NCI-H2196 treated with DMSO at 0.1 percent for 48 hours (cell line): Measurements from ENCODE around the gene PABPN1.
A peak's percentile ranks its signal among the peaks of the same experiment; 100 is the strongest.
"Not testable (repeated sequence)": the region's sequence is repeated elsewhere in the genome, so short reads cannot be mapped to it uniquely, and the experiment has no call there.

ENCODE experiments used
- DNase-seq: peaks from one replicate; lab custom pipeline; 2025; ENCODE audit not compliant: unreplicated experiment; lab: John Stamatoyannopoulos, UW

The PABPN1 gene

DNA sequence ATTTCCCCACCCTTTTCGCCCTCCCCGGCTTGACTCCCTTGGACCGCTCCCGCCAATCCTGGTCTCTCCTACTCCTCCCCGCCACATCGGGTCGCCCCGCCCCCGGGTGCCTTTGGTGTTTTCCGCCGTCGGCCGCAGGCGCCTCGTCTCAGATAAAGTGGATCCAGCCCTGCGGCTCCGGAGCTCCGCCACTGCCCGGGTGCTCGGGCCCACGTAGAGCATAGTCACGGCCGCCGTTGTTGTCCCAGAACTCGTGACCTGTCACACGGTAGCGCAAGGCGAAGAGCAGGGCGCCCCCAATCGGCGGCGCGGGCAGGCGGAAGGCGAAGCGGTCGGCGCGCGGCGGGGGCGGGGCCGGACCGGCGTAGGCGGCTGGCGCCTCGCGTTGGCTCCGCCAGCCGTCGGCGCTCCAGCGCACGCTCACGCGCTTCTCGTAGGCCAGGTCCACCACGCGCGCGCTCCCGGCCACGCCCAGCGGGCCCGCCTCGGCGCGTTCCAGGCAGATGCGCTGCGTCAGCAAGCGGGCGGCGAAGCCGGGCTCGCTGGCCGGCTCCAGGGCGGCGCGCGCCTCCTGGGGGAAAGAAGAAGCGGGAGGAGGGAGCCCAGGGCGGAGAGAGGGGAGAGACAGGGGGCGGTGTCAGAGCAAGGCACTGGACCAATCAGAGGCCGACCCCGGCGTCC lies 19.8 kb upstream of the PABPN1 start:
- DNase-seq: peak; percentile 99

DNA sequence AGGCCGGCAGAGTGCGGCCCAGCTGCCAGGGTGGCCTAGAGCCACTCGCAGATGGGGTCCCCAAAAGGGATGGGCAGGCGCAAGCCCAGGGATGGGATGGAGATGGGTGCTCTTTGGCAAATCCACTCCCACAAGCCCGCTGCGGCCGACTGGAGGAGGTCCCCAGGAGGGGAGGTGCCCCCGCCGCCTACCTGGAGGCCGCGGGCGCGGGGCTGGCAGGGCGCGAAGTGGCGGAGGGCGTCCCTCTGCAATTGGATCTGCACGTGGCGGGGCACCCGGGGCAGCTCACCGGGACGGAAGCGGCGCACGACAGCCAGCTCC lies 19.3 kb upstream of the PABPN1 start:
- DNase-seq: no peak

DNA sequence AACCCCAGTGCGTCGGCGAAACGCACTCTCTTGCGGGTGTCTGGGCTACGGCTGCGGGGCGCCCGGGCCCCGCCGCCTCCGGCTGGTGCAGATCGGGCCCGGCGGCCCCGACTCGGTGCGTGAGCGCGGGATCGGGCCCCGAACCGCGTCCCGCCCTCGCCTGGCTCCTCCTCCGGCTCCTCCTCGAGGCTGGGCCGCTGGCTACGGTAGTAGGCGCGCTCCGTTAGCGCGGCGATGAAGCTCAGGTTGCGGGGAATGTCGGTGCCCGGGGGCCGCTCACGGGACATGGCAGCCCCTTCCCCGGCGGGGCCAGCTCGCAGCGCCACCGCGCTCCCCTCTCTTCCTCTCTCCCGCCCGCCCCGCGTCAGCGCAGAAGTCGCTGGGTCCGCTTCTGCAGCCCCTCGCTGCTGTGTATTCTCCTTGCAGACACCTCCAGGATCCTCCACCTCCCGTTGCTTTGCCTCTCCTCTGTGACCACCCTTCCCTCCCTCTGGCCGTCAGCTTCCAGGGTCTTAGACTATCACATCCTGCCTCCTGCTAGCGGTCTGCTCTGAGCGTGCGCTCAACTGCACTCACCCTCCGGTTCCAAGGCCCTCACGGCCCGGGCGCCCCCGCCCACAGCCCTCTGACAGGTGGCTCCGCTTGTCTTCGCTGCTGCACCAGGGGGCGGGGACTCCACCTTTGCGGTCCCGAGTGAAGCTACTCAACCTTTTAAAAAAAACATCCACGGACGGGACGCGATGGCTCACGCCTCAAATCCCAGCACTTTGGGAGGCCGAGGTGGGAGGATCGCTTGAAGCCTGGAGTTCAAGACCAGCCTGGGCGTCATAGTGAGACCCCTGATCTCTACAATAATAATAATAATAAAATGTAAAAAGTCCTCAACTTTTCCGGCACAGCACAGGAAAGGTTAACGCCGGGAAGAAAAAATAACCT lies 18.7 kb upstream of the PABPN1 start, which contains the start of gene PPP1R3E:
Gene PPP1R3E, minus strand, starts transcription at position 570 of the 936 bp plus-strand sequence. Its CDS starts 283 bp downstream, at position 287.
- DNase-seq: peak; percentile 33

DNA sequence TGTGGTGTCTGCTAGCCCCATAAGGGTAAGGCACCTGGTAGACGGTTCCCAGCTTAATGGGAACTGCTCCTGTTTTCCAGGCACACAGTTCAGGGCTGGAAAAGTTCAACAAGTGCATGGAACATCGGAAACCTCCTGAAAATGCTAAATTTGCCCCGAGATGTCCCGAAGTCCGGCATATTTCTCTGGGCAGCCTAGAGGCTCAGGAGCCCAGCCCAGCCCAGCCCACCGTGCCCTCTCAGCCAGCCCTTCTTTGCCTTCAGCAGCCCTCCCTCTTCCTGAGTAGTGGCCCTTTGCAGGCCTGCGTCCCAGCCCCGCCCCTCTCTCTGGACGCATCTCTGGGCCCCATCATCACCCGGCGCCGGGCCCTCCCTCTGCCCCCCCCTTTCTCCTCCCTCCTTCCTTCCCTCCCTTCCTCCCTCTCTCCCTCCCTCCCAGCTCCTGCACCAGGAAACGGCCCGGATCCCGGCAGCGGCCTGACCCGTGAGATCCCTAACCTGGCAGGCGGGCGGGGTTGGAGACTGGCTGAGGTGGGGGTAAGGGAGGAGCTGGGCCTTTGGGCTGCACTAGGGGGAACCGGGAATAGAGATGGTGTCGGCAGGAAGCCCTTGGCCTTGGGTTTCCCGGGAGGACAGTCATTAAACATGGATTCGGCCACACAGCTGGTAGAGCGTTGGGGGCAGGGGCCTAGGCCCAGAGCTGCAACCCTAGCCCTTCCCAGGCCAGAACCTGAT lies 14.7 kb upstream of the PABPN1 start, which contains the start of gene BCL2L2:
Gene BCL2L2, plus strand, starts transcription at position 422 of the 734 bp plus-strand sequence. CDS start 935 bp downstream, outside the sequence.
- DNase-seq: peak; percentile 88

DNA sequence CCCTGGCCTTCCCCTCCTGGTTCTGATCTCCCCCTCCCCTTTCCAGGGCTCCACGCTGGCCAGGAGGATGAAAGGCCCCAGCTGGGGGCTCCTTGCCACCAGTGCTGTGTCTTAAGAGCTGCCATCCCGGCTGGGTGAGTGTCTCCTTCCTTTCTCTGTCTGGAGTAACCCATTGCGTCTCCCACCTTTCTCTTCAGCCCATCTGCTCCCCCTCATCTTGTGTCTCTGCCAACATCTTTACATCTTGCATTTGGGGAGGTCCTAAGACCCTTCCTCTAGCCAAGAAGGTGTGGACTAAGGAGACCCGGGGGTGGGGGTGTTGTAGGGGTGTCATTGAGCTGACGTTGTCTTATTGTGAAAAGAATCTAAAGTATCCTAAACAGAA lies 14.1 kb upstream of the PABPN1 start:
- no peak for DNase-seq

DNA sequence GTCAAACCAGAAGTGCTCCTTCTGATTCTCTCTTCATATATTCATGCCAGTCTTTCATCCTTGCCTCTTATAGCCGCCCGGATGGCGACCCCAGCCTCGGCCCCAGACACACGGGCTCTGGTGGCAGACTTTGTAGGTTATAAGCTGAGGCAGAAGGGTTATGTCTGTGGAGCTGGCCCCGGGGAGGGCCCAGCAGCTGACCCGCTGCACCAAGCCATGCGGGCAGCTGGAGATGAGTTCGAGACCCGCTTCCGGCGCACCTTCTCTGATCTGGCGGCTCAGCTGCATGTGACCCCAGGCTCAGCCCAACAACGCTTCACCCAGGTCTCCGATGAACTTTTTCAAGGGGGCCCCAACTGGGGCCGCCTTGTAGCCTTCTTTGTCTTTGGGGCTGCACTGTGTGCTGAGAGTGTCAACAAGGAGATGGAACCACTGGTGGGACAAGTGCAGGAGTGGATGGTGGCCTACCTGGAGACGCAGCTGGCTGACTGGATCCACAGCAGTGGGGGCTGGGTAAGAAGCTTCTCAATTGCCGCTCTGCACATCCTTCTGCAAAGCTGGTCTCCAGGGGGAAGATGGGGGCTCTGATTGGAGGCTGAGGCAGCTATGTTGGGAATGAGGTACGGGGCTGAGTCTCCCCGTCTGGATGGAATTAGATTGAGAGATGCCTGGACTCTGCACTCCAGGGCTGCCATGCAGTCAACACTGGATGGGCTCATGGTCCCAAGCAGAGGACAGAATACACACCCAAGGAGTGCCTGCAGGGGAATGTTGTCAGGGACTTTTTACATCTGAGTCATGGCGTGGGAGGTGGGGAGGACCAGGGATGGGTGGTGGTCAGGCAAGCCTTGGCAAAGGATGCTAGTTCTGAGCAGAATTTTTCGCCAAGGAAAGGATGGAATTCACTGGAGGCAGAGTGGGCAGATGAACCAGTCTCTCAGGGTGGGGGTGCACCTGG lies 13.3 kb upstream of the PABPN1 start:
- no peak for DNase-seq

DNA sequence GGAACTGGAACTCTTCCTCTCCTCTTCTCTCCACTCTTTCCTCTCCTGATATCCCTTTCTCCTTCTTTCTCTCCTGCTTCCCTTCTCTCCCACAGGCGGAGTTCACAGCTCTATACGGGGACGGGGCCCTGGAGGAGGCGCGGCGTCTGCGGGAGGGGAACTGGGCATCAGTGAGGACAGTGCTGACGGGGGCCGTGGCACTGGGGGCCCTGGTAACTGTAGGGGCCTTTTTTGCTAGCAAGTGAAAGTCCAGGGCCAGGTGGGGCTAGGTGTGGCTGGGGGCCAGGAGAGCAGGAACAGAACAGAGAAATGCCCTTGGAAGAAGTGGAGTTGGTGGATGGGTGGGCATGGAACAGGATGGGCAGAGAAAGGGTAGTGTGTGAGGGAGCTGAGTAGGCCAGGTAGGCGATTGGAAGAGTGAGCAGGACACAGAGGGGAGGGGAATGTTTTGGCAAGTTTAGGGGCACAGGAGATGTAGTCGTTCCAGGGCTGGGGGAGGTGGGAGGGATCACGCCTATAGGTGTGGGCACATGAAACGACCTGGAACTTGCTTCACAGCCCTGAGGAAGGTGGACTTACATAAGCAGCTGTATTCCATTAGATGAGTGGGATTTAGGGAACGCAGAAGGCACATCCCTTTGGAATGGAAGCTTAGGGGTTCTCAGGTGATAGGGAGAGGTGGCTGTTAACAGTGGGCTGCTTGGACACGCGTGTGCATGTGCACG lies 12.4 kb upstream of the PABPN1 start:
- no peak for DNase-seq

DNA sequence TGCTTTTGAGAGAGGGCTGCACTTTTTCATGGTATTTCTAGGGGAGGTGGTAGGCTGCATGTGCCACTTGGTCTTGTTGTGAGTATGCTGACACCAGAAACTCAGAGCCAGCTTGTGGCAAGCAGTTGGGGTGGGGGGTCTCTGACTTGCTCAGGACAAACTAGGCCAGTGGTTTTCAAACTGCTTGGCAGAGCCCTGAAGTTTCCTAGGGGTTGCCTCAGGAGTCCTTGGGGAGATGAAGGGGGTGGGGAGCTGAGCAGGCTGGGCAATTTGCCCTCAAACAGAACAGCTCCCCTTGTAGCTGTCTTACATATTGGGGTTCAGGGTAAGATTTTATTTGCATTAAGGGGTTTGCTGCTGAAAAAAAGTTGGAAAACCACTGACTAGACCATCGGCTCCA lies 10.7 kb upstream of the PABPN1 start:
- no peak for DNase-seq

DNA sequence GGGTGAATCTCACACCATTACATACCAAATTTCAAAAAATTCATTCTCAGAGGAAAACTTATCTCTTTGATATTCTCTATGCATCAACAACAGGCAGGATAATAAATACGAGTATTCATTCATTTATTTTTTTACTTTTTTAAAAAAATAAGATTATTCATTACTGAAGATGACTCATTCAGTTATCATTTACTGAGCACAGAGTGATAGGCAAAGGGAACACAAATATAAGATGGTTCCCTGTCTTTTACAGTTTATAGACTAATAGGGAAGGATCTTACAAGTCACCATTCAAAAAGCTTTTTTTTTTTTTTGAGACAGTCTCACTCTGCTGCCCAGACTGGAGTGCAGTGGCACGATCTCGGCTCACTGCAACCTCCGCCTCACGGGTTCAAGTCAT lies 5.0 kb upstream of the PABPN1 start:
- DNase-seq: no peak

DNA sequence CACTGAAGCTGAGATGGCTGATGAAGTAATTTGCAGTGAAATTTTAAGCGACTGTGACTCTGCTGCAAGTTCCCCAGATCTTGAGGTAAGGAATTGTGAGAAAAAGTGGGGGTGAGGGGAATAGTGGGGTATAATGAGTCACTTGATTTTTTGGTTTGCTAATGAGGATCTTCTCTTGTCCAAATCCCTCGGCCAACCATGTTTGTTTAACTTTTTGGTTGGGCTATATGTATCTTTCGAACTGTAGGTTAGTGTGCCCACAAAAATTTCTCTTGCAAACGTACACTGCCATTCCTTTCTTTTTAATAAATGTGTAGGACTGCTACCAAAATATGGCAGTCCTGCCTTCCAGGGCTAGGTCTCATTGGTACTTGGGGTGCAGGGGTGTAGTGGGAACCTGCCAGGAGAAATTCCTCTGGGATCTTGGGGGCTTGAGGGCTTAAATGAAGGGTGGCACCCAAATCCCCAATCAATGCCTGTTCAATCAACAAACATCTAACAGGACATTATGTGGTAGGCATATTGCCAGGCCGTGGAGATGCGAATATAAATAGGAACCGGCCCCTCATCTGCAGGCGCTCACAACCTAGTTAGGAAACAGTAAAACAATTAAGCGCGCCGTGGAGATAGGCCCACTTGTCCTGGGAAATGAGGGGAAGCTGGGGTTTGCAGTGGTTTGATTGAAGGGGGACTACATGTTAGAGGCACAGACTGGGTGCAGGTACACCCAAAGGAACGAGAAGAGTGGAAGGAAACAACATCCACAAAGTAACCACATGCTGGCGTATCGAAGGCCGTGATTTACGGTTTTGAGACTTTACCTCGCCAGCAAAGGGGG lies 1.3 kb upstream of the PABPN1 start:
- DNase-seq: no peak

DNA sequence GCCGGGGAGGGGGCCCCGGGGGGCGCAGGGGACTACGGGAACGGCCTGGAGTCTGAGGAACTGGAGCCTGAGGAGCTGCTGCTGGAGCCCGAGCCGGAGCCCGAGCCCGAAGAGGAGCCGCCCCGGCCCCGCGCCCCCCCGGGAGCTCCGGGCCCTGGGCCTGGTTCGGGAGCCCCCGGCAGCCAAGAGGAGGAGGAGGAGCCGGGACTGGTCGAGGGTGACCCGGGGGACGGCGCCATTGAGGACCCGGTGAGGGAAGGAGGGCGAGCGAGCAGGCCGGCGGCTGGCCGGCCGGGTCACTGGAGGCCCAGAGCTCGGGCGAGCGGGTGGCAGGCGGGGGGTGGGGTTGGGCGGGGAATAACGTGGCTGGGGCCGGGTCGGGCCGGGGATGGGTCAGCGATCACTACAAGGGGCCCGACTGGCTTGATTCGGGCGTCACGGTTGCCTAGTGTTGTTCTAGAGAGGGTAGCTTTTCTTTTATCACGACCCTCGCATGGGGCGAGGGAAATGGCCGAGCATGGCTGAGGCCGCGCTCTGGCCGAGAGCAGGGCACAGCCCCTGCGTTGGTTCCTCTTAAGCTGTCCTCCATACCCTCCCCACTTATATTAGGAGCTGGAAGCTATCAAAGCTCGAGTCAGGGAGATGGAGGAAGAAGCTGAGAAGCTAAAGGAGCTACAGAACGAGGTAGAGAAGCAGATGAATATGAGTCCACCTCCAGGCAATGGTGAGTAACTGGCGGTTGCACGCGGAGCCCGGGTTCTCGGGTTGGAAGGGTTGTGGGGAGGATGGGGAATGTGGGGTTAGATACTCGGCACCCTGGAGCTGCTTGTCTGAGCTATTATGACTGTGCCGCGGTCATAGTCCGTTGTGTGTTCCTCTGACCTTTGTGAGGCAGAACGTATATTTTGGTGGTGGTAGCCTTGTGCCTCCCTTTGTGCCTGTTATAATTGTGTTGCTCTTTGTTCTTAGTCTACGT lies 603 bp downstream of the PABPN1 start:
- no peak for DNase-seq

DNA sequence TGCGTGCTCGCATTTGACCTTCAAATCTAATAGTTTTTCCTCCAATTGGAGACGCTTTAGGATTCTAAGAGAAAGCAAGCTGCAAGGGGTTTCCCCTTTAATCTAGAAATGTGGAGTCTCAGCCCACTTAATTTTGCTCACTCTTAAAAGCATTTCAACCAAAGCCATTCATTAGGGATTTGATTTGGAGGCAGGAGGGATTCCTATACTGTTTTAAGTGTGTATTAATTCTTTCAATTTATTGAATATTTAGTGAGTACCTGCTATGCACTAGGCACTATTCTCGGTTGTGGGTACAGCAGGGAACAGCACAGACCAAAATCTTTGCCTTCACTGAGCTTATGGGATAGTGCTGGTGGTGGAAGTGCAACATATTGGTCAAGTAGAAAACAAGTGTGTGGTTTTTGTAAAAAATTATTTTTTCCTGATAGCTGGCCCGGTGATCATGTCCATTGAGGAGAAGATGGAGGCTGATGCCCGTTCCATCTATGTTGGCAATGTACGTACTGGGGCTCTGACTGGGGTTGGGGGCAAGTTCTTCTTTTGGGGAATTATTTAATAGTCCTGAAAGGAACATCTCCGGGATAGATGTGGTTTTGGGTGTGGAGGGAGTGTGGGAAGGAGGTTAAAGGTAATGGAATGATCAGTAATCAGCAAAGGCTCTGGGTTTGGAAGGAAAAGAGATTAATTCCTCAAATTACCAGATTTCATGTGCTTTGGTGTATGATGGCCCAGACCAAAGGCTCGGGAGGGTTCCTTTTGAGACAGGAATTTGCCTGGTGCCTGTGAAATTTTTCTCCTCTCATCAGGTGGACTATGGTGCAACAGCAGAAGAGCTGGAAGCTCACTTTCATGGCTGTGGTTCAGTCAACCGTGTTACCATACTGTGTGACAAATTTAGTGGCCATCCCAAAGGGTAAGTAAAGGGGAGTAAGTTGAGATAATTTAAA lies 1.6 kb downstream of the PABPN1 start:
- DNase-seq: no peak

DNA sequence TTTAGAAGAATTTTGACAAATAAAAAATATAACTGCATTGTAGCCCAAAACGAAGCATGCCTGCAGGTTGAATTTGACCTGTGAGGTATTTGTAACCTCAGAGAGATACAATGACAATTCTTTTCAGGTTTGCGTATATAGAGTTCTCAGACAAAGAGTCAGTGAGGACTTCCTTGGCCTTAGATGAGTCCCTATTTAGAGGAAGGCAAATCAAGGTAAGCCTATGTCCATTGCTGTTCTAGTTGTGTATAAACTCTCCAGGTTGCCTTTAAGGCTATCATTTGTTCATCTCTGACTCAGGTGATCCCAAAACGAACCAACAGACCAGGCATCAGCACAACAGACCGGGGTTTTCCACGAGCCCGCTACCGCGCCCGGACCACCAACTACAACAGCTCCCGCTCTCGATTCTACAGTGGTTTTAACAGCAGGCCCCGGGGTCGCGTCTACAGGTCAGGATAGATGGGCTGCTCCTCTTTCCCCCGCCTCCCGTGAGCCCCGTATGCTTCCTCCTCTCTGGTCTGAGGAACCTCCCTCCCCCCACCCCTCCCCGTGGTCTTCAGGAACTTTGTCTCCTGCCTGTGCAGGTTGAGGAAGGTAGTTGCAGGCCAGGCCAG lies 2.7 kb downstream of the PABPN1 start:
- DNase-seq: no peak

DNA sequence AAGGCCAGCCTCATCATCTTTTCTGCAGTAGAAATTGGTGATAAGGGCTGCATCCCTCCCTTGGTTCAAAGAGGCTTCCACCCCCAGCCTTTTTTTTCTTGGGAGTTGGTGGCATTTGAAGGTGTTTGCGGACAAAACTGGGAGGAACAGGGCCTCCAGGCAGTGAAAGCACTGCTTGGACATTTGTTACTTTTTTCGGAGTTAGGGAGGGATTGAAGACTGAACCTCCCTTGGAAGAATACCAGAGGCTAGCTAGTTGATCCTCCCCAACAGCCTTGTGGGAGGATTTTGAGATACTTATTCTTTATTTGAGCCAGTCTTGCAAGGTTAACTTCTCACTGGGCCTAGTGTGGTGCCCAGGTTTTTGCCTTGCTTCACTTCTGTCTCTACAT lies 3.2 kb downstream of the PABPN1 start:
- no peak for DNase-seq

DNA sequence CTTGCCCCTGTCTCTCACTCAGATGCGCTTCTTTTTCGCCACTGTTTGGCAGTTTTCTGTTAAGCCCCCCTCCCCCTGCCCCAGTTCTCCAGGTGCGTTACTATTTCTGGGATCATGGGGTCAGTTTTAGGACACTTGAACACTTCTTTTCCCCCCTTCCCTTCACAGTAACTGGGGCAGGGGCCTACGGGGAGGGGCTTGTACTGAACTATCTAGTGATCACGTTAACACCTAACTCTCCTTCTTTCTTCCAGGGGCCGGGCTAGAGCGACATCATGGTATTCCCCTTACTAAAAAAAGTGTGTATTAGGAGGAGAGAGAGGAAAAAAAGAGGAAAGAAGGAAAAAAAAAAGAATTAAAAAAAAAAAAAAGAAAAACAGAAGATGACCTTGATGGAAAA lies 3.7 kb downstream of the PABPN1 start:
- DNase-seq: no peak

DNA sequence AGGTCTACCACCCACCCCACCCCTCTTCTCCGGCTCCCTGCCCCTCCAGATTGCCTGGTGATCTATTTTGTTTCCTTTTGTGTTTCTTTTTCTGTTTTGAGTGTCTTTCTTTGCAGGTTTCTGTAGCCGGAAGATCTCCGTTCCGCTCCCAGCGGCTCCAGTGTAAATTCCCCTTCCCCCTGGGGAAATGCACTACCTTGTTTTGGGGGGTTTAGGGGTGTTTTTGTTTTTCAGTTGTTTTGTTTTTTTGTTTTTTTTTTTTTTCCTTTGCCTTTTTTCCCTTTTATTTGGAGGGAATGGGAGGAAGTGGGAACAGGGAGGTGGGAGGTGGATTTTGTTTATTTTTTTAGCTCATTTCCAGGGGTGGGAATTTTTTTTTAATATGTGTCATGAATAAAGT lies 4.5 kb downstream of the PABPN1 start:
- not testable (repeated sequence) for DNase-seq
